NT2/D1 (cell line): Measurements from ENCODE around the gene UGT1A6.
A peak's percentile ranks its signal among the peaks of the same experiment; 100 is the strongest.
"Not testable (repeated sequence)": the region's sequence is repeated elsewhere in the genome, so short reads cannot be mapped to it uniquely, and the experiment has no call there.

Experiments
- DNase-seq: peaks from one replicate; pipeline ENCODE4 v3.0.0-alpha.2; 2011; ENCODE audit warnings: low read depth, low spot score
- H3K27me3 ChIP-seq: 2 replicates; pipeline ENCODE4 v1.6.0; 2011; ENCODE audit warnings: mild to moderate bottlenecking; ENCODE audit not compliant: insufficient read length, insufficient read depth
- H3K36me3 ChIP-seq: 2 replicates; pipeline ENCODE4 v1.6.1; 2011; ENCODE audit warnings: mild to moderate bottlenecking, low read length, mixed read lengths; ENCODE audit not compliant: insufficient read depth, insufficient read length
- H3K4me1 ChIP-seq: 2 replicates; pipeline ENCODE4 v1.5.1; 2011; ENCODE audit not compliant: insufficient read depth, insufficient read length
- H3K4me3 ChIP-seq: 2 replicates; pipeline ENCODE4 v1.5.1; 2011; ENCODE audit warnings: low read depth; ENCODE audit not compliant: insufficient read length
- H3K9ac ChIP-seq: 2 replicates; pipeline ENCODE4 v1.6.0; 2011; ENCODE audit warnings: low read depth; ENCODE audit not compliant: insufficient read length
- H3K9me3 ChIP-seq: 2 replicates; pipeline ENCODE4 v1.5.1; 2011; ENCODE audit warnings: mild to moderate bottlenecking, low read length; ENCODE audit not compliant: insufficient read depth
- SUZ12 ChIP-seq: IDR thresholded peaks from 2 replicates; pipeline ENCODE4 v1.6.1; 2011; ENCODE audit not compliant: insufficient read length, insufficient read depth; ENCODE audit errors: extremely low read depth
- YY1 ChIP-seq: IDR thresholded peaks from 2 replicates; pipeline ENCODE4 v1.6.1; 2011; ENCODE audit not compliant: insufficient read length, insufficient read depth
- ZNF274 ChIP-seq: IDR thresholded peaks from 2 replicates; pipeline ENCODE4 v1.6.1; 2011; ENCODE audit warnings: mild to moderate bottlenecking, low read depth, low read length

The UGT1A6 gene

GRCh38 chr2:233692648-233693047, at the start of gene UGT1A6:
Gene UGT1A6 (plus strand): TSS chr2:233692890. CDS start chr2:233693005, 115 bp downstream.
- Histone ChIP-seq H3K4me1 (no peaks in the 10 kb centered on the region), H3K27me3 (no peaks in the 10 kb centered on the region), H3K4me3 (no peak within 1 kb of the TSS), H3K9ac (no peak within 1 kb of the TSS), H3K36me3 (no peaks in the 10 kb centered on the region), H3K9me3 (no peaks in the 10 kb centered on the region; the same call in 1 of the 2 replicates)
- no peak for DNase-seq
- TF ChIP-seq ZNF274, result no peak
- TF ChIP-seq YY1, result no peak
- TF ChIP-seq SUZ12, result no peak

GRCh38 chr2:233643128-233643527, 49.6 kb upstream of the UGT1A6 start:
- H3K9ac ChIP-seq, result no peak overlapping the region
- TF ChIP-seq YY1 (no peak), ZNF274 (no peak), SUZ12 (no peak)
- DNase-seq, result peak; percentile 25
- H3K4me1 ChIP-seq, result no peaks in the 10 kb centered on the region
- H3K4me3 ChIP-seq, result no peak overlapping the region
- peaks cover 29% of the 10 kb centered on the region for H3K9me3 ChIP-seq
- H3K27me3 ChIP-seq, result no peaks in the 10 kb centered on the region
- H3K36me3 ChIP-seq, result no peaks in the 10 kb centered on the region

DNA sequence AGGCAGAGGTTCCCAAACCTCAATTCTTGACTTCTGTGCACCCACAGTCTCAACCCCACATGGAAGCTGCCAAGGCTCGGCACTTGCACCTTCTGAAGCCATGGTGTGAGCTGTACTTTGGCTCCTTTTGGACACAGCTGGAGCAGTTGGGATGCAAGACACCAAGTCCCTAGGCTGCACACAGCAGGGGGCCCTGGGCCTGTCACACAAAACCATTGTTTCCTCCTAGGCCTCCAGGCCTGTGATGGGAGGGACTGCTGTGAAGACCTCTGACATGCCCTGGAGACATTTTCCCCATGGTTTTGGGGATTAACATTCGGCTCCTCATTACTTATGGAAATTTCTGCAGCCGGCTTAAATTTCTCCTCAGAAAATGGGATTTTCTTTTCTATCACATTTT, 46.7 kb upstream of the UGT1A6 start:
- not testable (repeated sequence) for H3K9ac ChIP-seq, H3K36me3 ChIP-seq, H3K4me3 ChIP-seq, H3K27me3 ChIP-seq, DNase-seq, H3K4me1 ChIP-seq
- H3K9me3 ChIP-seq, result peaks cover 29% of the 10 kb centered on the region

DNA sequence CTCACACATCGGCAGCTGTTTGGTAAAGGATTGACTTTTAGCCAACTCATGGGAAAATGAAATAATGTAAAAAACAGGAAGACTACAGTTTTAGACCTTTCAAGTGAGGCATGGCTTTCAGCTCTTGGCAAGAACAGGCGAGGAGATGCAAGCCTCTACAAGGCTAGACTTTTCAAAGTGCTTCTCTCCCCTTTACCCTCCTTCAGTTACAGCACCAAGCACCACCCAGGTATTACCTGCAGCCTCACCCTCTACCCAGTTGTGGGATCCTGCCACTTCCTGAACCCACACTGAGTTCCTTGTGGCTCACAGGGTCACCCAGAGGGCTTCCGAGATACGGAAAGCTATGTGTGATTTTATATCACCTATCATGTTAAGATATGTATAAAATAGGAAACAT, 41.7 kb upstream of the UGT1A6 start:
- H3K9ac ChIP-seq, result no peak overlapping the region
- TF ChIP-seq YY1 (no peak), SUZ12 (no peak), ZNF274 (no peak)
- H3K4me3 ChIP-seq, result no peak overlapping the region
- no peak for DNase-seq
- H3K9me3 ChIP-seq, result peaks cover 12% of the 10 kb centered on the region
- no peaks in the 10 kb centered on the region for H3K27me3 ChIP-seq
- no peaks in the 10 kb centered on the region for H3K36me3 ChIP-seq
- no peaks in the 10 kb centered on the region for H3K4me1 ChIP-seq

DNA sequence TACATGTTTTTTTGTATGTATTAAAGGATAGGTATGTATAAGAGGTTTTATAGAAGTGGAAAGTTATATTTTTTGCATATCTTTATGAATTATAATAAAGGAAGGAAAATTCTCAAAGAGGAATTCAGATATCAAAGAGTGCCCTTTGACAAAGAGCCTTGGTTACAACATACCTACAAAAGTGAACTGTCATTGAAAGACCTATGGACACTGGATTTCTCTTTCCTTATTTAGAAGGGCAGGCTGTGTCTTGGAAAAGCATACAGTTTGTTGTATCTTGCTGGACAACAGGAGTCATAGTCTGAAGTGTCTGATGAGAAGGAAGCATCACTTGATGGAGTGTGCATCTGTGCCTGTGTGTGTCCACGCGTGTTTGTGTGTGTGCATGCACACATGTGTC, 41.3 kb upstream of the UGT1A6 start:
- DNase-seq, result no peak
- Histone ChIP-seq H3K27me3 (no peaks in the 10 kb centered on the region), H3K4me3 (no peak overlapping the region), H3K9me3 (peaks cover 8% of the 10 kb centered on the region), H3K4me1 (no peaks in the 10 kb centered on the region), H3K9ac (no peak overlapping the region), H3K36me3 (no peaks in the 10 kb centered on the region)
- no peak for TF ChIP-seq SUZ12
- no peak for TF ChIP-seq ZNF274
- no peak for TF ChIP-seq YY1

DNA sequence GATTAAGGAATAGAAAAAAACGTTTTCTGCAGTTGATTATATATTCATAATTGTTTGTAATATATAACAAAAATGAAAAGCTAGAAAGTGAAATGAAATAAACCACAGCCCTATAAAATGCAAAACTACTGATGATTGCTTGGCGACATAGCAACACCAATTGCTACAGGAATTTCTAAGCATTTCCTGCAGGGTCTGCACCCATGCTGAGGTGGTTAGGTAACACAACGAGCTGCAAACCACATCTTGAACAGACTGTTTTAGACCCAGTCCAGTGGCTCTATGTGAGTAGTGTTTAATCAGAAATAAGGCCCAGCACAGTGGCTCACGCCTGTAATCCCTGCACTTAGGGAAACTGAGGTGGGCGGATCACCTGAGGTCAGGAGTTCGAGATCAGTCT, 38.2 kb upstream of the UGT1A6 start:
- H3K4me1 ChIP-seq, result no peaks in the 10 kb centered on the region
- no peaks in the 10 kb centered on the region for H3K36me3 ChIP-seq
- H3K27me3 ChIP-seq, result no peaks in the 10 kb centered on the region
- TF ChIP-seq ZNF274 (no peak), YY1 (no peak), SUZ12 (no peak)
- no peak for DNase-seq
- H3K4me3 ChIP-seq, result no peak overlapping the region
- H3K9me3 ChIP-seq, result no peaks in the 10 kb centered on the region
- no peak overlapping the region for H3K9ac ChIP-seq

GRCh38 chr2:233655043-233655442, 37.6 kb upstream of the UGT1A6 start:
- no peak for TF ChIP-seq ZNF274
- no peak for TF ChIP-seq SUZ12
- TF ChIP-seq YY1, result no peak

GRCh38 chr2:233655943-233656342, 36.7 kb upstream of the UGT1A6 start:
- not testable (repeated sequence) for H3K36me3 ChIP-seq, H3K4me3 ChIP-seq, H3K4me1 ChIP-seq, DNase-seq, H3K9me3 ChIP-seq, H3K27me3 ChIP-seq, H3K9ac ChIP-seq

More at GRCh38 chr2:233655043-233655442, 37.6 kb upstream of the UGT1A6 start:
- no peak for DNase-seq
- no peaks in the 10 kb centered on the region for H3K4me1 ChIP-seq
- H3K4me3 ChIP-seq, result no peak overlapping the region
- H3K36me3 ChIP-seq, result no peaks in the 10 kb centered on the region
- no peaks in the 10 kb centered on the region for H3K27me3 ChIP-seq
- H3K9me3 ChIP-seq, result no peaks in the 10 kb centered on the region
- no peak overlapping the region for H3K9ac ChIP-seq
